NK-92 treated with Interleukin-12 subunit alpha and Interleukin-12 subunit beta, amount 100 ng/mL, for 24 hours (cell line): ENCODE measurements around the gene ATP11C.
"Not testable (repeated sequence)": the region's sequence is repeated elsewhere in the genome, so short reads cannot be mapped to it uniquely, and the experiment has no call there.

Experiments
- DNase-seq: peaks from one replicate; lab custom pipeline; 2025; lab: John Stamatoyannopoulos, UW

The ATP11C gene

GRCh38 chrX:139720136-139720535 lies 212.7 kb downstream of the ATP11C start:
- DNase-seq: no peak

- no peak for DNase-seq
Measured at GRCh38 chrX:139708067-139708466, 224.8 kb downstream of the ATP11C start, which contains the start of gene MCF2. MCF2 (minus strand) TSS chrX:139708167; CDS start chrX:139651744, 56,423 bp downstream.

- DNase-seq: no peak
Measured at GRCh38 chrX:139702658-139703057, 230.2 kb downstream of the ATP11C start.

GRCh38 chrX:139692908-139693307 lies 239.9 kb downstream of the ATP11C start:
- no peak for DNase-seq

DNA sequence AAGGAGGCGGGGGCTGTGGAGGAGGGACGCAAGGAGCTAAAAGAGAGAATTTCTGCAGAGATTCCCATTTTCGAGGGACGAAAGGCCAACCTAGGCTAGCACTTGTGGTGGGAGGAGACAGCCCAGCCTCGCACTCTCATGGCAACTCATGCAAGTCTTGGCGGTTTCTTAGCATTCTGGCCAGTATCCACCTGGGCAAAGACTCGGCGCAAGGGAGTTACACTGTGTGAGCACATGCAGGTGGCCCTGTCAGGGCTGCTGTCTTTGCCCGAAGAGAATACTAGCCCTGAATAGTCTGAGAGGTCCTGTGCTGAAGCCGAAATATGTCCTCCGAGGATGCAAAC lies 240.4 kb downstream of the ATP11C start:
- no peak for DNase-seq

DNA sequence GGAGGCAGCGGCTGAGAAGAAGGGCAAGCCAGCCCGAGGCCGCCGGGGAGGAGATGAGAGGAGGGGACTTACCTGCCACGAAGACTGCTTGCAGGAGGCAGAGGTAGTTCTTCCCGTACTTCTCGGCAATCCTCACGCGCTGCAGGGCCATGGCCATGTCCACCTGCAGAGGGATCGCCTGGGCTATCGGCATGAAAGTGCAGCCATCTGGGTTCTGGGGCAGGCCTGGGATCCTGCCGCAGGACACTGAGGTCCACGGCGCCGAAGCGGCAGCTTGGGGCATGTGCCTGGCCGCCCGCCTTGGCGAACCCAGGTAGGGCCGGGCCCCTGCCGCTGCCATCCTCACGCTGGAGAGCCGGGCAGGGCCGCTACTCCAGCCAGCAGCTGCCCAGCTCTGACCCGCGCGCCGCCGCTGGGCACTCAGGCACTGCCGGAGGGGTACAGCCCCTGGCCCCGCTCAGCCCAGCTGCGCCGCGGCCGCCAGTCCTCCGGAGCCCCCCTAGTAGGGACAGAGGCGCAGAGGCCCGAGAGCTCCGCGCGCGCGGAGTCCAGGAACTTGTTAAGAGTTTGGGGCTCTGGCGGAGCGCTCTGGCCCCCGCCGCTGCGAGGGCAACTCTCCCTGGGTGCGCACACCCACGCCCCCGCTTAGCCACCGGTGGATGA lies 240.9 kb downstream of the ATP11C start:
- DNase-seq: no peak

DNA sequence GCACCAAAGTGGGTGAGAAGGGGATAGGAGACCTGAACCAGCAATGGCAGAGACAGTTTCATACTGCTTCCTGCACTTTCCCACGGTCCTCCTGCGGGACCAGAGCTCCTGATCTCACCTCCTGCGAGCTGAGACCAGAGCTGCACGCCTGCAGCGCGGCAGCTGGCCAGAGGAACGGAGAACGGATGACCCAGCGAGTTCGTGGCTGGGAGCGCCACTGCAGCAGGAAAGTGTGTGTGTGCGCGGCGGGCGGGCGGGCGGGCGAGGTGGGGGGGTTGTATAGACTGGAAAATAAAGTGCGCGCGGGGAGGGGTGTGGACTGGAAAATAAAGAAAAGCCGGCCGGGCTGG lies 241.4 kb downstream of the ATP11C start:
- DNase-seq: no peak

- not testable (repeated sequence) for DNase-seq
Measured at GRCh38 chrX:139685175-139685574, 247.7 kb downstream of the ATP11C start.

GRCh38 chrX:139680356-139680755 lies 252.5 kb downstream of the ATP11C start:
- DNase-seq: no peak
